CD4-positive, alpha-beta T cell treated with Interleukin-1 beta for 1 hour (primary cell): Measurements from ENCODE around the gene MACROD1.

ENCODE experiments used
- DNase-seq, 2 donors: peaks; one replicate each; pipeline ENCODE4 v3.0.0-alpha.2; 2020 to 2022

Gene MACROD1

DNA sequence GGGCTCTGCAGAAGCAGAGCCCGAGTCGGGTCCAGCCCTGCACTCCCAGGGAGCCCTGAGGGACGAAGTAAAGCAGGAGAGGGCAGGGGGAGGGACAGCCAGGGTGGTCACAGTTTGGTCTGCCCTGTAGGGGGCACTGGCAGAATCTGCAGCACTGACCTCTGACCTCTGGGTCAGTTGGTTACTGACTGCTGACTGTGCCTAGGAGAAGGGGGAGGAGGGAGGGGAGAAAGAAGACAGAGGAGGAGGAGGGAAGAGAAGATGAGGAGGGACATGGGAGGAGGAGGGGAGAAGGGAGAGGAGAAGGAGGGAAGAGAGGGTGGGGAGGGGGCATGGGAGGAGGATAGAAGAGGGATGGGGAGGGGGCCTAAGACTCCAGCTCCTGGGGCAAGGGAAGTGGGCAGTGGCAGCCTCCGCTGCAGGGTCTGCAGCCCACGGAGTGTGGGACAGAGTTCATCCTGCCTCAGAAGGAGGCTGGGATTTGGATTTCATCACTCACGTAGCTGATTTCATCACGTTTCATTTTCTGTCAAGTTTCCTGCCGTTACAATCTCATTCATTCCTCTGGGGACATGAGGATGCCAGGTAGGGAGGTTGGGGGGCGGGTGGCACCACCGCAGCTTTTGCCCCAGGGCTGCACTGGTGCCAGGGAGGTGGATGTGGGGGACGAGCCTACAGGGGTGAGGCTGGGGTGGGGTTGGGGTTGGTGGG lies 75.0 kb downstream of the MACROD1 start:
- DNase-seq: no peak

DNA sequence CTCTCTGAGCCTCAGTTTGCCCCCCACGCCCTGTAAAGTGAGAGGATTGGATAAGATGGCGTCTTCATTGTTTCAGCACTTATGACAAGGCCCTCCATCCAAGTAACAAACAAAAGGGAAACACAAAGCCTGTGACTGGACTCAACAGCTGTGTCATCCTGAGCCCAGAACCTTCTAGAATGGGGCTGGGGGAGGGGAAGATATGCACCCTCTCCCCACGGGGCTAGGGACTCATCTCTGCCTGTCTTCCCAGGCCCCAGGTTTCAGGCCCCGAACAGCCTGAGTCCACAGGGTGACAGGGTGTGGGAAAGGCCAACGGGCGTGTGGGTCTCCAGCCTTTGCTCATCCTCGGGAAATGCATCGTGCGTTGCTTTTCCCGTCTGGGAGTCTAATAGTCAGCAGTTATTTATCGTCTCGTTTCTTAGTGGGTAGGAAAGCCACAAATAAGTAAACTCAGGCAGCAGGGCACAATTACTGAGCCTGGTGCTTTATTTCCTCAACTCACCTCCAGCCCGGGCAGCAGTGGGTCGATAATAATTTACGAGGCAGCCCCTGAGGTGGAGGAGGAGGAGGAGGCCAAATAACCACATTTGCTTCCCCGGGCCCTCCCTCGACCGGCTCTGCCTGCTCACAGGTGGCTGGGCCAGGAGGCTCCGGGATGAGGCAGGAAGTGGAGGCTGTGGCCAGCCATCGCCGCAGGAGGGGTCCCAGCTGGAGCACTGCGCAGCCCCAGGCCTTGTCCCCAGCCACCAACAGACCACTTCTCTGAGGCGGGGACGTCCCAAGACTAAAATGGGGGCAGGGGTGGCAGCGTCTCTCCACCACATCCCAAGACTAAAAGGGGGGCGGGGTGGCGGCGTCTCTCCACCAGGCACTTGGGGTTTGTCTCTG lies 75.8 kb downstream of the MACROD1 start:
- DNase-seq: no peak

DNA sequence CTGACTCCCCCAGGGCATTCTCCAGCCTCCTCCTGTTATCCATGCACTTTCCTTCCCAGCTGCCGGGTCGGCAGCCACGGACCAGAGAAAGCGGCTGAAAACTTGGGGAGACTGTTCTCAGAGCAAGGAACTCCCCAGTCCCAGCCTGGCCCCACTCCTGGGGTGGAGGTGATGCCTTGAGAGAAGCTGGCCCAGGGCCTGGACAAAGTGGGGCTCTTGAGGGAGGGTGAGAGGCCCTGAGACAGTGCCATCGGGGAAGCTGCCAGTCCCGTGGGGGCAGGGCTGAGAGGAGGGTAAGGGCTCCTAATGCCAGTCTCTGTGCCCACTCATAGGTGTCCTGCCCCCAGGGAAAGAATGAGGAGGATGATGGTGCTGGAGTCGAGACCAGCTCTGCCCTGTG lies 76.4 kb downstream of the MACROD1 start:
- no peak for DNase-seq

DNA sequence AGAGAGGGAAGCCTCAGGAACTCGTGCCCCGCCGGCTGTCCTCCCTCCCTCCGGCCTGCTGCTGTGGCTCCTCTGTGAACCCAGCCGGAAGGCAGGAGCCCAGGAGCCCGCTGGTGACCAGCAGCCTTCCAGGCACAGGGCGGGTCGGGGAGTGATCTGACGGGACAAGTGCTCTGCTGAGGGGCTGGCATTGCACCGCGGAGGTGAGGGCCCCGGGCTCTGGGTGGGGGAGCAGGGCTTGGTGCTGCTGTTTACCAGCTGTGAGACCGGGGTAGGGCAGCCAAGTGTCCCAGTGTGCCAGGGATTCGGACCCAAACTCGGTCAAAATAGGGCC lies 76.9 kb downstream of the MACROD1 start:
- no peak for DNase-seq

DNA sequence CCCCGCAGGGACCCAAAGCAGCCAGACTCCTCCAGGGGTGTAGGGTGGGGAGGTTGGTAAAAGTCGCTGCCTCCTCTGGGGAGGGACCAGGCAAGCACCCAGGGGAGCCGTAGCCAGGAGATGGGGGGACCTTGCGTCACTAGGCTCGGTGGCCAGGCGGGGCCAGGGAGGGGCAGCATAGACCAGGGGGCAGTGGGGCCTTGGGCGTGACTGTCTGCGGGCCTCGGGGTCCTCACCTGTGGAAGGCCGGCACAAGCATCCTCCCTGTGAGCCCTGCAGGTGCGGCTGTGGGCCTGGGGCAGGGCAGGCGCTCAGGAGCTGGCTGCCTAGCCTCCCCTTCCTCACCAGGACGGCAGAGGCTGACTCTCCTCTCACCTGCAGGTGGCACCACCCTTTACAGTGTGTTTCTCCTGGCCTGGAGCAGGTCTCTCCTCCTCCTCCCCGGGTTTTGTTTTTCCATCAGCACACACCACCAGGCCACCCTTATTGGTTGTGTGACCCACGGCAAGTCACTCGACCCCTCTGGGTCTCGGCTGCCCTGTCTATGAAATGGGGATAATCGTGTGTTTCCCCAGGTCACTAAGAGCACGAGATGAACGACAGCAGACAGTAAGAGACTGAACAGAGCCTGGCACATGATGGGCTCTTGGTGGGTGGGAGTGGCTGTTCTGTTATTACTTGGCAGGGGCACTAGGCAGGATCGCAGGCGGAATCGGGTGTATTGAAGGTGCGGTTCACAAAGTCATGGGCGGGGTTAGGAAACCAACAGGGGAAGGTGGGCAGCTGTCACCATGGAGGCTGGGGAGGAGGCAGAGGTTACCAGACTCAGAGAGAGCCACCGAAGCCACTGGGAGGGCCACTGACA lies 77.5 kb downstream of the MACROD1 start:
- no peak for DNase-seq

DNA sequence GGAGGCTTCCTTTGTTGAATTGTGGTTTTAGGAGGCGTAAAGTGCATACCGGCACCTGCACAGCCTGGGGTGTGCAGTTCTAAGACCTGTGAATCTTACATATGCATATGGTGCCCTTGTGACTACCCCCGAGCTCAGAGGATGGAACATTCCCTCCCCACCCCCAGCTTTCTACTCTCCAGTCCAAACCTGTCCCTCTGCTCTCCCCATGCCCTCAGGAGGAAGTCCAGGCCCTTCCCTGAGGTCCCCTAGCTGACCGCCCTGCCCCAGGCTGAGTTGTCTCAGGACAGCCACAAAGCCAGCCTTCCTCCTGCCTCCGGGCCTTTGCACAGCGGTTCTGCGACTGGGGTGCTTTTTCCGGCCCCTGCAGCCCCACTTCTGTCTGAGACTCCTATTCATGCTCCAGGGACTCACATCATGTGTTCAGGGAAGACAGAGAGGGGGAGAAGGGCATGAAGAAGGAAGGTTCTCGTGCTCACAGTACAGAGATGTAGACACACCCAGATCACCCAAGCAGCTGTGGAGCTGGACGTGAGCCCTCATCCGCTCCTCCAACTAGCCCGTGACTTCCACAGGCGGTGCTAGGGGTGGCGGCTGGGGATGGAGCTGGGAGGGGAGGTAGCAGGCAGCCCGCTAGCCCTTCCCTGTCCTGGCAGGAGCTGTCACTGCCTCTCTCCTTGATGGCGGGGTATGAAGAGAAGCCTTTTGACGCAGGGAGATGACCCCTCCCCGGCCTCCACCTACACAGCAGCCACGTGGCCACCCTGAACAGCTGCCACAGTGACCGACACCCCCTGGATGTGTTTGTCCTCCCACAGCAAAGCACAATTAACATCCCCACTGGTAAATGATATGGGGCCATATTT lies 79.4 kb downstream of the MACROD1 start:
- DNase-seq: no peak

DNA sequence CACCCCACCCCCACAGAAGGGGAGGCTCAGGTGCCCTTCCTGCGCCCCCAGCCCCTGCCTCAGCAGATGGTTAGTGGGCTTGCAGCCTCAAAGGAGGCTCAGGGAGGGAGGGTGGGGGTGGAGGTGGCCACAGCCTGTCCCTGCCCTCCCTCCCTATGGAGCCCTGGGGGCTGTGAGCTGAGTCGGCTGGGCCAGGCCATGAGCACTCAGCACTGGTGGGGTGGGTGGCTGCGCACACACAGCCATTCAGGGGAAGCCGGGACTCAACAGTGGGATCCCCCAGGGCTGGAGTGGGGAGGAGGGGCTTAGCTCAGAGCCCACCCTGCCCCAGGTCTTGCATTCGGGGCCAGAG lies 80.0 kb downstream of the MACROD1 start:
- no peak for DNase-seq

DNA sequence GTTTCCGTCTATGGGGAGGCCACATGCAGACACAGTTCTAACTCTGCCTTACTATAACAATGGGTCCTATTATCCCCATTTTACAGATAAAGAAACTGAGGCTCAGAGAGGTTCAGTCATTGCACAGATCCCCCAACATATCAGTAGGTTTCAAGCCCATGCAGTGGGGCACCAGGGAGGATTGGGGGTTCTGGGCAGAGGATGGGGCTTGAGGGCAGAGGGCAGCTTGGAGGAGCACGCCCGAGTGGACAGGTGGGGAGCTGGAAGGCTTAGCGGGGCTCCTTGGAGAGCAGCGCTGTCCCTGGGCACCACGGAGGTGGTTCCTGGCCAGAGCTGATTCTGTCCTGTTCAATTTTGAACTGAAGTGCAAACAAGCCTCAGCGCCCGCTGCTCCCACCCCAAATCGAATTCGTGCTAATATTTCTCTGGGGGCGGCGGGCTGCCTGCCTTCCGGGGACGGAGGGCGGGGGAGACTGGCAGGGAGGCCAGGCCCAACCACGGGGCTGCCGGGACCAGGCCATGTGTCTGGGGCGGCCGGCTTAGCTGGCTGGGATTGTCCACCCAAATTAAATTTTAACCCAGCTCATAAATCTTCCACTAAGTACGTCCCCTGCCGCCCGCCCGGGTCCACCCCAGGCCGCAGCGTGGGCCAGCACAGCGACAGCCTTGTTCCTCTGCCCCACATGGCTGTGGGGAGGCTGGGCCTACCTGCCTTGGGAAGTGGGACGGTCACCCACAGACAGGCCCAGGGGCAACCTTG lies 80.8 kb downstream of the MACROD1 start:
- DNase-seq: no peak

DNA sequence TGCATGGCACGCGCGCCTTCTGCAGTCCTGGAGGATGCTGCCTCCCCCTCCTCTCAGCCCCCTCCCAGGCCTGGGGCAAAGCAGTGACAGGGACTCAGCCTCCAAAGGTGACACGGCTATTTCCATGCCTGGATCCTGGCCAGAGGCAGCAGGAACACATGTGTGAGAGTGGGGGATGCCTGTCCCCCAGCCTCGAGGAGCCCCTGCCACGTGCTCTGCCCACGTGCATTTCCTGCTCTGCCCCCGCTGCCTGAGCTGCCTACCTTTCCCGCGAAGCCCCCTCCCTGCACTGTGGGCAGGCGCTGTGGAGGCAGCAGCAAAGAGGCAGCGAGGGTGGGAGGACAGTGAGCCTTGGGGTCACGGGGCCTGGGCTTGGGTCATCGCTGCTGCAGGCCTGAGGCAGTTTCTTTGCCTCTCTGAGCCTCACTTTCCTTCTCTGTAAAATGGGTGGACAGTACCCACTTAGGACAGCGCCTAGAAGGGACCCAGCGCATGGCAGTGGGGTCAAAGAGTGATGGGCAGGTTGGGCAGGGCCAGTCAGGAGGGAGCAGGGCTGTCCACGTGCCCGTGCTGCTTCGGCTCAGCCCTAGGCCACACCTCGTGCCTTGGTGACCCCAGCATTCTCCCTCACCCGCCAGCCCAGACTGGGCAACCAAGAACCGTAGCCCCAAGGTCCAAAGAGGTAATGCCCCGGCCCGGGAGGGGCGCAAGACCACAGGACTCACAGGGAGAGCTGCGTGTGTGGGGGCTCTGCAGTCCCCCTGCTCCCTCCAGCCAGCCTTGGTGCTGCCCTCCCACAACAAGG lies 81.6 kb downstream of the MACROD1 start:
- DNase-seq: no peak

DNA sequence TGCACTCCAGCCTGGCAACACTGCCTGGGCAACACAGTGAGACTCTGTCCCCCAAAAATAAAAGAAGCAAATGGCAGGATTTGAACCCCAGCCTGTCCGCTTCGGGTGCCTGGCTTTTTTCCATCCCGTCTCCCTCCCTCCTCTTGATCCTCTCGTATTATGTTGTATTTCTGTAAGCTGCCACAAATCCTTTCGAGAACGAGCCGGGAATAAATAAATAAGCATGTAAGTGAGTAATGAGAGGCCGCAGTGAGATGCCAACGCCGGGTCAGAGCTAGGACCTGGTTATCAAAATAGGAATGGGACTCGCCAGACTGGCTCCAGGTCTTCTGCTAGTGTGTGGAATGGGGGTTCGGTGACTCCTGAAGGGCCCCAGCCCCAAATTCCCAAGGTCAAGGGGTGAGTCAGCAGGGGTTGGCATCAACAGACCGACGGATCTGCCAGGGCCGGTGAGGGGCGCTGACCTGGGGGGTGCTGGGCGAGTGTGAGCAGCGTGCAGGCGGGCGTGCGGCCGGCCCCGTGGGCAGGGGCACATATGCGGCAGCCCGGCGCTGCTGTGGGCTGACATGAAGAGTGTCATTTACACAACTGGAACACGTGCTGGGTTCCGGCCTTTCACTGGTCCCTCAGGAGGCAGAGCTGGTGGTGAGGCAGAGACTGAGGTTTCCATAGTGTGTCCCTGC lies 82.4 kb downstream of the MACROD1 start:
- no peak for DNase-seq

DNA sequence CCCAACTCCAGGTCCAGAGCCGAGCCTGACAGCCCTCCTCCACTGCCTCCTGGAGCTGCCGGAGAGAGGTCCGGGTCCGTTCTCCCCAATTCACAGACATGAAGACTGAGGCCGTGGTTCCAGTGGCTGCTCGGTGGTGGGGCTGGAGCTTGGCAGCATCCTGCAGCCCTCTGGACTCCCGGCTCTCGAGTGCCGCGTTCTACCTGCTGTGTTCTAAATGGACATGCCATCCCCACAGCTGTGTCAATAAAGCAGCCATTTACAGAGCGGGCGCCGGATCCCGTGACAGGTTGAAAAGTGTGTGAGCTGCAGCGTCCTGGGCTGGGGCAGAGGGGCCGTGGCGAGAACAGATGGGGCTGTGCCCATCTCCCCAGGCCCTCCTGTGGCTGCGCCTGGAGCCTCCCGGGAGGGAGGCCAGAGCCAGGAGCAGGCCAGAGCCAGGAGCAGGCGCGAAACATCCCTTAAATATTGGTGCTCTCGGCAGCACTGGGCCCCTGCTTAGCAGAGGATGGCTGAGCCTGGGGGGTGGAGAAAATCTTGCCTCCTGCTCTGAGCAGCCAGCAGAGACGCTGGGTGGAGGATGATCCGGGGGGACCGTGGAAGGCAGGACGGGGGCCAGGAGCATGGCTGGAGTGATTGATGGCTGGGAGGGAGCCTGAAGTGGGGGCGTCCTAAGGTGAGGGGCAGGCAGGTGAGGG lies 84.0 kb downstream of the MACROD1 start:
- no peak for DNase-seq

DNA sequence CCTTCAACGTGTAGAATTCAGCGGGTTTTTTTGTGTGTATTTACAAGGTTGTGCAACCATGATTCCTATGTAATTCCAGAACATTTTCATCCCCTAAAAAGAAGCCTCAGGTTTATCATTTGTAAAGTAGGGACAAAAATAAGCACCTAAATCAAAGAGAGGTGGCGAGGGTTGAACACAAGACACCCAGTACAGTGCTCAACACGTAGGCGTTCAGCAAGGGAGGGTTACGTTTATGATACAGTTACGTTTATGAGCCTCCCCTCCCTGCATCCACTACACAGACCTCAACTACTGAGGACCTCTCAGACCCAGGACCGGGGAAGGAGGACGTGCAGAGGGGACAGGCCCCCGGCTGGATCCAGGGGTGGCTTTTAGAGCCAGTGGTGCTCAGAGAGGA lies 85.5 kb downstream of the MACROD1 start:
- no peak for DNase-seq

DNA sequence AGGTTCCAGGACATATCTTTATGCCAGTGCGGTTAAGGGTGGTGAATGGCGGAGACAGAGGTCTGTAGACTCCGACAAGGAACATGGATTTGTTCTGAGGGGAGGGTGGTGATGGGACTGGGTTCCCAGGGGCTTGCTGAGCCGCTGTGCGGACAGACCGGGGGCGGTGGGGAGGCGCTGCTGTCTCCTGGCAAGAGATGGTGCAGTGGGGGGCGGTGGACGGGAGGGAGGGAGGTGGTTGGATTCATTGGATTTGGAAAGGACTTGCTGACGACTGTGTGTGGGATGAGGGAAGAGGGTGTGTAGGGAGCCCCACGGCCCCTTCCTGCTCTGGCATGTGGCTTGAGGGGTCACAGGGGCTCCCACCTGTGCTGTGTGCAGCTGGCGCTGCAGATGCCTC lies 87.0 kb downstream of the MACROD1 start:
- no peak for DNase-seq

DNA sequence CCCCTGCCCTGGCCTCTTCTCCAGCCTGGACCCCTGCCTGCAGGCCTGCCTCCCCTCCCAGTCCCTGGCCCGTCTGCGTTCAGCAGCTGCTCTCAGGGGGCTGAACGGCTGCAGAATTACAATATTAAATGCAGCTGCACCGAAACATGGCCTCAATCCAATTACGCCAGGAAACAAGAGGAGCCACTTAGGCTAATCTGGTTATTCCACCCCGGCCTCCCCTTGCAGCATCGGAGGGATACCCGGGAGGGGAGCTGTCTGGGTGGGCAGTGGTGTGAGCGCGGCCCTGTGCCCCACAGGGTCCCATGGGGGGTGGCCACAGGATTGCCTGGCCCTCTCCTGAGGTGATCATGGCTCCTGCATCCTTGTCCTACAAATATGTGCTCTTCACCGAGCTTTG lies 87.6 kb downstream of the MACROD1 start:
- no peak for DNase-seq

DNA sequence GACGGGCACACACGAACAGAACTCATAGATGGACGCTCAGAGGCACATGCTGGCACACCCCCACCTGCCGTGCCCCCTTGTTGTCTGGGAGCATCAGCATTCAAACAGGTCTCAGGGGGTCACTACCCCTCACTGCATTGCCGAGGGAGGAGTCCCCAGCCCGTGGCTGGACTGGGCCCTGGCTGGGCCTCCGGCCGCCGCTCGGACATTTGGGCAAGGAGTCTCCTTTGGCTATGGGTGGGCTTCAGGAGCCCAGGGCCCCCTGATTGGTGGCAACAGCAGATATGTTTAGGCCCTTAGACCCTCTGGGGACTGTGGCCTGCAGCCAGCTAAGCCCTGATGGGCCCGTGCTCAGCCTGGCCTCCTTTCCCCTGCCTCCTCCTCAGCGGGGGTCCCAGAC lies 88.3 kb downstream of the MACROD1 start:
- no peak for DNase-seq

DNA sequence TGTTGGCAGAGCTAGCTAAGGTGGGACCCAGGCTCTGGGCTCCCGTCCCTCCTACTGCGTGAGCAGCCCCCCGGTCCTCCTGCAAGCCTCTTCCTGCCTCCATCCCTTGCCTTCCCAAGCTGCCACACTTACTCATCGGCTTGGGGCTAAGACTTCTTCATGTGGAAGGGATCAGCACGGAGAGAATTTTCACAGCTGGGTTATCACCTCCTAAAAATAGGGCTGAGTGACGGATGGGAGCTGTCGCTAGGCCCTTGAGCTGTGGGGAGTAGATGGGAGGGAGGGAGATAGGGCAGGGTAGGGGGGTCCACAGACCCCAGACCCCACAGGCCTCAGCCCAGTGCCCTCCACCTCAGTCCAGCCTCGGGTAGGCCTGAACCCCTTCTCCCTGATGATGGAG lies 89.2 kb downstream of the MACROD1 start:
- no peak for DNase-seq

DNA sequence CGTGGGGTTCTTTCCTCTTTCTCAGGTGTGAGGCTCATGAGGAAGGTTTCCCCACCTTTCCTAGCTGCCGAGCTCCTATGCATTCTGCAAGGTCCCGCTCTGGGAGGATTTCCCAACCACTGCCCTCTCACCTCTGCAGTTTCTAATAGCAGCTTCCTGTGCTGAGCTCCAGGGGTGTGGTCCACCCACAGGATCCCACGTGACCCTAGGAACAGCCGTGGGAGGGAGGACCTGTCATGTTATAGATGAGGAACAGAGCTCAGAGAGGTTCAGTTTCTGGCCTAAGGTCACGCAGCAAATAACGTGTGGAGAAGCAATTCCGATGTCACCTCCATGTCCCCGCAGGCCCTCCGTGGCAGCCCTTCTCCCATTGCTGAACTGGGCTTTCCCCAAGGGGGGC lies 91.7 kb downstream of the MACROD1 start:
- DNase-seq: peak; percentile 24 to 32

DNA sequence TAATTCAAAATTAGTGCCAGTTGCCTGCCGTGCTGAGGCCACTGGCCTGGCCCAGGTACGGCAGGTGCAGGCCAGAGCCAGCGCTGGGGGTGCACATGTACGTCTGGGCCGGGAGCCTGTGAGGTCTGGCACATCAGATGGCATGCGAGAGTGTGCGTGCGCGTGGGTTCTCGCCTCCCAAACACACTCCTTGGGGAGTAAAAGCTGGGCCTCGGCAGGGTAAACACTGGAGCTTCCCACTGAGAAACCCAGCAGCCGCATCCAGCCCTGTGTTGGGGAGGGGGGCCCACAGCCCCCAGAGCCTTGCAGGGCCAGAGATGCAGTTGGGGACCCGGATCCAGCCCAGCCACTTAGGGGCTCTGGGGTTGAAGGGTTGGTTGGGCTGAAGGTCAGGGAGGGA lies 92.4 kb downstream of the MACROD1 start:
- no peak for DNase-seq

DNA sequence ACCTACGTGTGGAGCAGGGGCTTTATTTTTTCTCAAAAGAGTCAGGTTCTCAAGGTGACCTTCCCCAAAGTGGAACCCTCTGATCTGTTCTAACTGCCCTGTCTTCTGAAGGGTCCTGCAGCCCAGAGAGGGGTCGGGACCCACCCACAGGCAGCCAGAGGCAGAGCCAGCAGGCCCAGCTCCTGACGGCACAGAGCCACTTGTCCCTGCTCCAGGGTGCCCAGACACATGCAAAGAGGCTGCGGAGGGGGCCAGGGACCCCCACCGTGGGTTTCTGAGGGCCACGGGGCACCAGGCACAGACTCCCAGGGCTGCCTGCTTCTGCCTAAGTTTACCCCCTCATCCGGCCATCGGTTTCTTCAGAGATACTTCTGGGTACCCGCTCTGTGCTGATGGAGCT lies 93.0 kb downstream of the MACROD1 start:
- no peak for DNase-seq

DNA sequence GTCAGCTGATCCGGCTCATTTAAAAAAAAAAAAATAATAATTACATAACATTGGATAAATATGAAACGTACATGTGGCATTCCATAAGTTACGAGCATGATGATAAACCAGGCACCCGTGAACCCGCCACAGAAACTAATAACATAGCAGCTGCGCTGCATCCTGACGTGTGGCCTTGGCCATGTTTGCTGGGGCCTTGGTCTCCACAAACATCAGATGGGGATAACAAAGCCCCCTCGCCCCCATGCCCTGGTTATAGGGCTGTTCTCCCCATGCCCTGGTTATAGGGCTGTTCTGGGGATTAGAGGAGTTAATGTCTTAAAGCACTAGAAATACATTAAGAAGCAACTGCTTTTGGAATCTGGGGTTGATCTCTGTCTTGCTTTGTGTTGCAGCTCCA lies 93.5 kb downstream of the MACROD1 start:
- no peak for DNase-seq
